Stimulated activated CD8-positive, alpha-beta memory T cell treated with anti-CD3 and anti-CD28 coated beads, Interleukin-7, amount 100 ng/mL, for 4 hours (primary cell): ENCODE data around the gene KRT86.
"Not testable (repeated sequence)": the region's sequence is repeated elsewhere in the genome, so short reads cannot be mapped to it uniquely, and the experiment has no call there.

ENCODE experiments used
- DNase-seq, 2 donors: peaks; one replicate each; pipeline ENCODE4 v3.0.0-alpha.2; 2020; ENCODE audit warnings: low read depth in 2 of 2

KRT86 gene

DNA sequence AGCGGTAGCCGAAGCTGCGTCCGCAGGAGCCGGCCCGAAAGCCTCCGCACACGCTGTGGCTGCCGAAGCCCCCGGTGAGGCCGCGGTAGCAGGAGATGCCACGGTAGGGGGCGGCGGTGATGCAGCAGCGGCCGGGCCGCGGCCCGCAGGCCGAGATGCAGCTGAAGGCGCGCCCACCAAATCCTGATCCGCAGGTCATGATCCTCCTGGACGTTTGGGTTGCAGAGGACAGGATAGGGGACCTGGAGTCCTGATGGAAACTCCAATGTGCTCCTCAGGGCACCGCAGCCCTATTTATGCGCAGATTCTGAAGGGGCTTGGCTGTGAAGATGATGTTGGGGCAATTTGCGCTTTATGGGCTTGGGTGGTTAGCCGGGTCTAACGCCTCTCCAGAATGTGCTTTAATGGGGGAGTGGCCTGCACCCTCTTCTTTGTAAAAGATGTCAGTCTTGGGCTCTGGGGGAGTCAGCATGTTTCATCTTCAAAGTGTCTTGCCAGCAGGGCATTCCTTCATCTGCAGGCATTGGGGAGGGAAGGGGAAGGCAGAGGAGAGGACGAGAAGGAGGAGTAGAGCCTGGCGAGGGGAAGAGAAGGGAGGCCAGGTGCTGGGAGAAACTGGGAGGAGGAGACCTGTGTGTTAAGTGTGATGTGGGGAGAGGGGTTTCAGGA is 17.0 kb downstream of the KRT86 start, which contains the start of gene KRT81:
Gene KRT81 (minus strand): TSS at position 268 of the 669 bp plus-strand sequence. CDS start 69 bp downstream, at position 199.
- DNase-seq = no peak

DNA sequence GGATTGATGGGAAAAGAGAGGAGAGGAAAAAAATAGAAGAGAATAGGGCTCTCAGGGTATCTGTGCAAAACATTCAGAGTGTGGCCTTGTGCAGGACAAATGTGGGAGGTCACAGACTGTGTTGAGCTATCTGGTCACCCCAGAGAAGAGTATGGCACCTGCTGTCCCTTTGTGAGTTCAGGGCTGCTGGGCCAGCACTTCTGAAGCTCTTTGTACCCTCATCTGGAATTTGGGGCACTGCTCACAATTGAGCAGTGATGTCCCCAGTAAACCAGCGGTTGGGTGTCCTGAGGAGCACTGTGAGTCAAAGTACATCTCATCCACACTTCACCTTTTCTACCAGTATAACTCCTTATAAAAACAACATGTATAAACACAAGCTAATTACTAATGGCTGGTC is 19.5 kb downstream of the KRT86 start:
- no peak for DNase-seq

DNA sequence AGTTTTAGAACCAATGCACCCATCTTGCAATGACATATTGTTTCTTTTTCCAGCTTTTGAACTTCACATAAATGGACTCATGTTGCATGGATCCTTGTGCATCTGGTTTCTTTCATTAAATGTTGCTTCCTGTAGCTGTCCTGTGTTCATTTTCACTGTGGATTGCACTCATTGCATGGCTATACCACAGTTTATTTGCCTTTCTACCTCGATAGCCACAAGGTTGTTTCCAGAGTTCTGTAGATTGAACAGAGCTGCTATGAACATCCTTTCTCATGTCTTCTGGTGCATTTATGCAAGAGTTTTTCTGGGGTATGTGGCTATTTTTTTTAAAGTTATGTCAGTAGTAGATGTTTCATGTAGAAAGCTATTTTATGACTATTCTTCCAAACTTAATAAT is 20.4 kb downstream of the KRT86 start:
- no peak for DNase-seq

DNA sequence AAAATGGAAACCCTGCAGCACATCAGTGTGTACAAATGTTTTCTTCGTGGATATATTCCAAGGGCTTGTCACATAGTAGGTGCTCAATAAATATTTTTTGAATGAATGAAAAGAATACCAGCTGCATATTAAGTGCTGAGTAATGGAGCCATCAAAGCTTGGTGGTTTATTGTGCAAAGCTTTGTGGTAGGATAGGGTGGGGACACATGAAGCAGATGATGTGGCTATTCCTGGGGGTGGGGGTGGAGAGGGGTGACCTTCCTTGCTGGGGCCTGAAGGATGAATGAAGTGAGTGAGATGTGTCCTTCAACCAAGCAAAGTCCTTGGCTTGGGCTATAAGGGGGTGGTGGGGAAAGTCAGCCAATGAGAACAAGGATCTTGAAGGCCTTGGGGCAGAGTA is 21.2 kb downstream of the KRT86 start:
- DNase-seq = no peak

DNA sequence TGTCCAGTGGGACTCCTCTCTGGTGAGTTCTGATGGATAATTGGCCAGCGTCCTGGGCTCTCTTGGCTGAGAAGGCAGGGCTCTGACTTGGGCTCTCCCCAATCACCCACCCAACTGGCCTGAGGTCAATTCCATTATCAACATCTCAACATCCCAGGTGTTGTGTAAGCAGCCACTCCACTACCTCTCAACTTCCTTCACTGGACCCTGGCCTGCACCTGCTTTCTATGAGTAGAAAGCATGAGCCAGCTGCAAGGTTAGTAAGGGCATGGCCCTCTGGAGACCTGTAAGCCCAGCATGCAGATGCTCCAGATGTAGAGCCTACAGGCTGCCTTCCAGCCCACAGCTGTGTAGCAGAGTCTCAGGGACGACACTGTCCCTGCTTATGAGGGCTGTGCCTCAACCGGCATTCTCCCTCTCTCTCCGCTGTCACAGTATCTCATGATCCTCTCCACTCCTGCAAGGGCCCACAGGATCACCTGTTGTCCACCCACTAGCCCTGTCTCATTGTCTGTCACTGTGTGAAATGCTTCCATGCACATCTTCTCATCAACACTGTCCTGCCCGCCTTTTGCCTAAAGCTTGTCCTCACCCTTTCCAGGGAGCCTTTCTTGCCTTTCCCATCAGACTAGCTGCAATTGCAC is 22.2 kb downstream of the KRT86 start:
- no peak for DNase-seq

DNA sequence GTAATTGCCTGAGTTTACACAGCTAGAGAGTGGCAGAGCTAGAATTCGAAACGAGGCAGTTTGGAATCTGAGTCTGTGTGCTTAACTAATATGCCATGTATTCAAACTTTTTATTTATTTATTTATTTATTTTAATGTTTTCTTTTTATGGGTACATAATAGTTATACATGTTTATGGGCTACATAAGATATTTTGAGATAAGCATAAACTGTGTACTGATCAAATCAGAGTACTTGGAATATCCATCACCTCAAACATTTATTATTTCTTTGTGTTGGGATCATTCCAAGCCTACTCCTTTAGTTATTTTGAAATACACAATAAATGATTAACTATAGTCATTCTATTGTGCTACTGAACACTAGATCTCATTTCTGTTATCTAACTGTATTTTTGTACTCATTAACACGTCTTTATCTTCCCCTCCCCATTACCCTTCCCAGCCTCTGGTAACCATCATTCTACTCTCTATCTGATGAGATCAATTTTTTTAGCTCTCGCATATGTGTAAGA is 24.3 kb downstream of the KRT86 start:
- DNase-seq = no peak

DNA sequence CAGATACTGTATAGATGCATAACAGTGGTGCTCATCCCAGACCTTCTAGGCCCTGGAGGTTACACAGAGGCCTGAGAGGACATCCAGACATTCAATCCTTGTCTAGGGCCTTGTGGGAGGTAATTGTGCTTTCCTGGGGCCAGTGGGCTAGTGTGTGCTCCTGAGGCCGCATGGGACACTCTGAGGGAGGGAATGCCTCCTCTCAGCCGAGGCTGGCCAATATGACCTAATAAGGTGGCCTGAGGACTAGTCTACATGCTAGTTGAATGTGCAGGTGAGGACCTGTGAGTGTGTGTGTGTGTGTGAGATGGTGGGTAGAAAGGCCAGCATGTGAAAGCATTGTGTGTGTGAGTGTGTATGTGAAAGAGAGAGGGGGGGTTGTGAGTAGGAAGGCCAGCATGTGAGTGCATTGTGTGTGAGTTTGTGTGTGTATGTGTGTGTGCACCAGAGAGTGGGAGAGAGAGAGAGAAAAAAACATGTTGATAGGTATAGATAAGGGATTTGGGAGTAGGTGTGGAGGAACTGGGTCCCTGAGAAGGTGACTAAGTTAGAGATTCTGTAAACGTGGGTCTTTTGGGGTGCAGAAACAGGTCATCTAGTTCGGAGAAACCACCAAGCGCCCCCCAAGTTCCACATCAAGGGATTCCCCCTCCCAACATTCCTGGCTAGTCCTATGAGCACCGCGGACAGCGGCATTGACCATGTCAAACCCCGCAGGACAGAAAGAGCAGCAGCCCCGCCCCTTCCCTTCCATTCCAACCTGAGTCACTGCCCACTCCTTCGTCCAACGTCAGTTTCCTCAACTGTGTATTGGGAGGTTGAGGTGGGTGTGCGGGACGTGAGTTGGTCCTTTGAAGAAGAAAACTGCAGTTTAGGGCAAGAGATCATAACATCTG is 26.6 kb downstream of the KRT86 start:
- no peak for DNase-seq

DNA sequence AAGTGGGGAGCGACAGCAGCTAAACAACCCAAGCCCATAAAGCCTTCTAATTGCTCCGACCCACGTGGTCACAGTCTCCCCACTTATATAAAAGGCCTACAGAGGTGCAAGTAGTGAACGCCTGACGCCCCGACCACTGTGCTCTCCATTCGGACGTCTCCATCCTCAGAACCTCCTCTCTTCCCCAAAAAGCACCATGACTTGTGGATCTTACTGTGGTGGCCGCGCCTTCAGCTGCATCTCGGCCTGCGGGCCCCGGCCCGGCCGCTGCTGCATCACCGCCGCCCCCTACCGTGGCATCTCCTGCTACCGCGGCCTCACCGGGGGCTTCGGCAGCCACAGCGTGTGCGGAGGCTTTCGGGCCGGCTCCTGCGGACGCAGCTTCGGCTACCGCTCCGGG is 27.3 kb downstream of the KRT86 start:
- not testable (repeated sequence) for DNase-seq

DNA sequence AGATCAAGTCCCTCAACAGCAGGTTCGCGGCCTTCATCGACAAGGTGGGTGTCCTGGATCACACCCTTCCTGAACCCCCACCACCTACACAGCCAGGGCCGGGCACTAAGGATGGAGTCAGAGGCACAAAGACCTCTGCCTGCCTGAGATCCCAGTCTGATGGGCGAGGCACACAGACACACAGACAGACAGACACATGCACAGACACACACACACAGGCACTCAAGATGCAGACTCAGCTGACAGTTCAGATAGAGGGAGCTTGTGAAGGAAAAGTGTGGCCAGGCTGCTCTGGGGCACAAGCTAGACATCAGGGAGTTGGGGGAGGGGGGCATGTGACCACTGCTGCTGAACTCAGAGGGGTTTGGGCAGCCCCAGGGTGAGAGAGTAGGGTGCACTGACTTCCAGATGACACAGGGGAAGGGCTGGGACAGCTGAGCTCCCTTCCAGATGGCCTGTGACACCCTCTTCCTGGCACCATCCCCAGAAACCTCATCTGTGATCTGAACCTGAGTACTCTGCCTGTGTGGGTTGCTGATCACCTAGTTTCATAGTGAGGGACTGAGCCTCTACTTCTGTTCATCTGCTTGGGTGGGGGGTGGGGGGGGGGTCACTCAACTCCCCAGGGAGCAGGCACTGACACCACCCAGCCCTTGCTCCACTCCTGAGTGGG is 27.9 kb downstream of the KRT86 start:
- not testable (repeated sequence) for DNase-seq

DNA sequence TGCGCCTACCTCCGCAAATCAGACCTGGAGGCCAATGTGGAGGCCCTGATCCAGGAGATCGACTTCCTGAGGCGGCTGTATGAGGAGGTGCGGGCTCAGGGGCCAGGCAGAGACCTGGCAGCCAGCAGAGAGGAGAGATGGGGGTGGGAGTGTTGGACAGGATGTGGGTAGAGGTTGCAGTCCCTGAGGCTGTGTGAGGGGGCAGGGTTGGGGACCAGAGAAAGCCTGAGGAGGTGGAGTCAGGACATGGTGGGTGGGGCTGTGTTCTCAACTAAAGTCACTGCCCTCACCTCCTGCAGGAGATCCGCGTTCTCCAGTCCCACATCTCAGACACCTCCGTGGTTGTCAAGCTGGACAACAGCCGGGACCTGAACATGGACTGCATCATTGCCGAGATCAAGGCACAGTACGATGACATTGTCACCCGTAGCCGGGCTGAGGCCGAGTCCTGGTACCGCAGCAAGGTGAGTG is 30.5 kb downstream of the KRT86 start:
- peak in 1 of 2 donors; percentile 16 for DNase-seq

DNA sequence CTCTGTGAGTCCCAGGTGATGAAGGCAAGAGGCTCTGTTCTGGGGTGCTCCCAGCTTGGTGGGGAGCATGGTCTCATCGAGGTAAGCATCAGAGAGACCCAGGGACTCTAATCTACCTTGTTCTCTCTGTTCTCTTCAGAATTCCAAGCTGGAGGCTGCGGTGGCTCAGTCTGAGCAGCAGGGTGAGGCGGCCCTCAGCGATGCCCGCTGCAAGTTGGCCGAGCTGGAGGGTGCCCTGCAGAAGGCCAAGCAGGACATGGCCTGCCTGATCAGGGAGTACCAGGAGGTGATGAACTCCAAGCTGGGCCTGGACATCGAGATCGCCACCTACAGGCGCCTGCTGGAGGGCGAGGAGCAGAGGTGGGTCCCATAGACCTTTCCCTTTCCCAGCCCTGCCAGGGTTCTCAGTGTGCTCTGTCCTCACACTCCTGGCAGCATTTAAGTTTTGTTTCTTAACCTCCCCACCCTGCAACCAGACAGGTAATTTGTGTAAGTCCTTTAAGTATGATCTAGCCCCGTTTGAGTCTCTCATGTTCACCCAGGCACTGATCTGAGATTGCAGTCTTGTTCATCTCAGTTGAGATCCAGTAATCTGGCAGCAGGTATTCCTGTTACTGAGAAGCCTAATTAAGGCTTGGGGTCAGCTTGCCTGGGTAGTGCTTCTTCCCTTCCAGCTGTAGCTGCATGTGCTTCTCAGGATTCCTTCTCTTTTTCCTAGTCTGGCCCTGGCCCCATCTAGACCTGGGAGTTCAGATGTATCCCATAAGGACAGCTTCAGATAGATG is 31.7 kb downstream of the KRT86 start:
- no peak for DNase-seq

DNA sequence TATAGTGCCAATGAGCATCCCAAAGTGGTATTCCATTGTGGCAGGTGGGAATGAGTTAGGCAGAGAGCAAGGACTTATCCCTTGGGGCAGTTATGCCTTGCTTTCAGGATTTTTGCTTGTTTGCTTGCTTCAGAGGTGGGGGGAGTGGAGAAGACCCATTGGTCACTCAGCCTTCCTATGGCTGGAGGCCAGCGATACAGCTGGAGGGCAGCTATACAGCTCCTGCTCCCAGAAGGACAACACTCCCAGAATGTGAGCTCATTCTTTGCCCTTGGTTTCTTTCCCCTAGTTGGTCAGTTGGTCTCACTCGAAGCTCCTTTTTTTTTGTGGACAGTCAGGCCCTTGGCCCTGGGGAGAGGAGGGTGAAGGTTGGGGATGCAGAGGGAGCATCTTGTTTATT is 32.3 kb downstream of the KRT86 start:
- DNase-seq = no peak

DNA sequence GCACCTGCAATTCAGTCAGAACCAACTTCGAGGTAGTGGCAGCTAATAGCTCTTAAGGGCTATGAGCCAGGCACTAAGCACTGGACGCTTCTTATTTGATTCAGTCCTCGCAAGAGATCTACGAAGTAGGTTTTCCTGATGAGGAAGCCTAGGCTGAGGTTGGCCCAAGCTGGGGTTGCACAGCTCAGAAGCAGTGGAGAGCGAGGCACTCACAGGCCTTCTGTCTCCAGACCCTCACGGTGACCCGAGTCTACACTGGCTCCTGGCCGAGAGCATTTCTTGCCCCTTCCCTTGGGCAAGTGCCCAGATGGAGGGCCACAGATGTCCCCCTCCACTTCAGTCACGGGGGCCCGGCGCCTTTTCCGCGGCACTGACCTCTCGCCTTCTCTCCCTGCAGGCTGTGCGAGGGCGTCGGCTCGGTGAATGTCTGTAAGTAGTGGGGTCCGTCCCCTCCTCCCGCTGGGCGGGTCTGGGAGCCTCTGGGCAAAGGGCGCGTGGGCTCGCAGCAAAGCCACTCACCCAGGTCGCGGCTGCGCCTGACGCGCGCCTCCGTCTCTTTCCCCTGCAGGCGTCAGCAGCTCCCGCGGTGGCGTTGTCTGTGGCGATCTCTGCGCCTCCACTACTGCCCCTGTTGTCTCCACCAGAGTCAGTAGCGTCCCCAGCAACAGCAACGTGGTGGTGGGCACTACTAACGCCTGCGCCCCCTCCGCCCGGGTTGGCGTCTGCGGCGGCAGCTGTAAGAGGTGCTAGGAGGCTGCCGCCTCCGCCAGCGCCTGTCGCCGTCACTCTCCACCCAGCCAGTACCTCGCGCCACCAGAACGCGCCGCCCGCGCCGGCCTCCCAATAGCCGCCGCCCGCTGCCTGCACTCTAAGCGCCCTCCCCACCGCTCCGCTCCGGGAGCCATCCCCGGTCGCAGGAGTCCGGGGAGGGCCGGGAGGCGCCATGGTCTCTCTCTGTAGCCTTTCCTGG is 33.7 kb downstream of the KRT86 start:
- peak; percentile 2 to 27 for DNase-seq

DNA sequence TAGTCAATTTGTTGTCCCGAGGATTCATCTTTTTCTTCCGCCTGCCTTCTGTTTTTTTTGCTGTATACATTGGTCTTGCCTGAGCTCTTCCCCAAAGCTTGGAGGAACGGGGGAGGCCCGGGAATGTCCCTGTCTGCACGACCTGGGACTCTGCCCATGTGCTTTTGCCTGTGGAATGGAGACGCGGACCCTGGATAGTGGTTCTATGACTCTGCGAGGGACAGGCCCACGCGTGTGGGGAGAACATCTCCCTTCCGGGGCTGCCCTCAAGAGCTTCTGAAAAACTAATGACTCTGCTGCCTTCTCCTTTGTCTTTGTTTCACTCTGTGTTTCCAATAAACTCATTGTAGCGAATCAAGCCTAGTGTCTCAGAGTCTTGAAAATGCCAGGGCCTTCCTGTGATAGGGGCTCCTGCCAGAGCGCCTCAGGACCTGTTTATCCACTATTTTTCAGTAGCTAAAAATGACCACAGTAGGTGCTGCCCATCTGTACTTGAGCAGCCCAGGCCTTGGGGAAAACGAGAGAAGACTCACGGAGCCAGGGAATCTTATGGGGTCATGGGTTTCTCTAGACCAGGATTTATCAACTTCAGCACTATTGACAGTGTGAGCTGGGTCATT is 34.5 kb downstream of the KRT86 start:
- no peak for DNase-seq

DNA sequence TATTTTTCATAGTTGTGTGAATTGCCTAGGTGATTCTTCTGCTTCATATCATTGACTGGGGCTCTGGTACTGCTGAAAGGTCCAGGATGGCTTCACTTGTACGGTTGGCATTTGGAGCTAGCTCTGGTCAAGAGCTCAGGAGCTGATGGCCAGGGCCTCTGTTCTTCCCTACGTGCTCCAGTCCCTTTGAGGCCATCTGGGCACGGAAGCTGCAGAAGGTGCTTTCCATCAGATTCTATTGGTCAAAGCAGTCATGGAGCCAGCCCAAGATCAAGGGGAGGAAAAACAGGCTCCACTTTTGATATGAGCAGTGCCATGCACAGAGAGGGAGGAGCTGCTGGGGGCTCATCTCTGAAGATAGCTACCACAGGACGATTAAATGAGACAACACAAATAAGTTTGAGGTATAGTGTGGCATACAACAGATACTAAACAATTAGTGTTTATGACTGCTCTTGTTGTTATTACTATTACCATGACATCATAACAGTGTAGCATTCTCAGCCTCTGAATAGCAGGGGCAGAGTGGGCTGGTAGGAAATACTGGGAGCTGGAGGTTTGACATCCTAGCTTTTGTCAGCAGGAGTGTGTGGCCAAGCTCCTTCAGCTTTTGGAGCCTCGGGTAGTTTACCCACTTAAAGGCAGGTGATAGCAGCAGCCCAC is 36.3 kb downstream of the KRT86 start:
- DNase-seq = no peak

DNA sequence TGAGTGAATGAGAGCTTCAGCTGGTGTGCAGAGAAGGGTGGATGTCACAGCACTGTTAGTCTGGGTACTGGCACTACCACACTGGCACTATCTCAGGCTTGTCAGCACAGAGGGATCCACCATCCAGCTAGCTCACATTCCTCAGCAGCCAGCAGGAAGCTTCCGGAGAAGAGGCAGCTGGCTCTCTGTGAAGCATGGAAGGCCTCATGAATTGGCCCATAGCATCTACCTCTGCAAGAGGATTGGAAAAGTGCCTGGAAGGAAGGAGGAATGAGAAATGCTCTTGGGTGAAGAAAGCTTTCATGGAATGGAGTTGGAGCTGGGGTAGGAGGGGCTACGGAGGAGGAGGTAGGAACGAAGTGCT is 36.8 kb downstream of the KRT86 start:
- no peak for DNase-seq

DNA sequence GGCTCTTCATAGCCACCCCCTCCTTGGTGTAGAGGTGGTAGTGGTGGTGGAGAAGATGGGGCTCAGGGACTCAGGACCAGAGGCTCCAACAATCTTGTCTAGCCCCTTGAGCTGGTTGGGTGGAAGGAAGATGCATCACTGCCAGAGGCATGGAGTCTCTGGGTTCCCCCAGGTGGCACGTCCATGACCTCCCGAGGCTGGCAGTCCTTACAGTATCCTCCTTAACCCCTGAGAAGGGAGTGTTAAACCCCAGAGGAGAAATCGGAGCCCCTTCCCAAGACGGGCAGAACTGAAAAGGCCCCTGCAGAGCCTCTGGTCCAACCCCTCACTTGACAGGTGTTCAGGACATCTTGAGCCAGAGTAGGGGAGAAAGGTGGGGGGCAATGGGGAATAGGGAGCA is 37.6 kb downstream of the KRT86 start:
- no peak for DNase-seq

DNA sequence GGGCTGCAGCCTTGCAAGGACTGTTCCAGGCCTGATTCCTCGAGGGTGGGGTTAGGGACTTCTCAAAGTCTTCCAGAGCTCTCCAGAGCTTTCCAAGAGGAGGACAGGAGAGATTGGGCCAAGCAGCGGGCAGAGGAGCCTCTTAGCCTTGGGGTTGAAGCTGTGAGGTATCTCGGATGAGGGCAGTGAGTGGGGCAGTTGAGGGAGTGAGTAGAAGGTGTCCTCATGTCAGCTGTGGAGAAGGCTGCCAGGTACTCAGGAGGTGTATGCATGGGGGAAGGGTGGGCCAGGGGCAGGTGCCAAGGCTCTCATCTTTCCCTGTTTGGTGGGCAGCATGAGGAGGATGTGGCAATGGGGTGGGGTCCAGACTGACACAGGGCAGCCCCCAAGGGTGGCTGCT is 39.0 kb downstream of the KRT86 start:
- no peak for DNase-seq

DNA sequence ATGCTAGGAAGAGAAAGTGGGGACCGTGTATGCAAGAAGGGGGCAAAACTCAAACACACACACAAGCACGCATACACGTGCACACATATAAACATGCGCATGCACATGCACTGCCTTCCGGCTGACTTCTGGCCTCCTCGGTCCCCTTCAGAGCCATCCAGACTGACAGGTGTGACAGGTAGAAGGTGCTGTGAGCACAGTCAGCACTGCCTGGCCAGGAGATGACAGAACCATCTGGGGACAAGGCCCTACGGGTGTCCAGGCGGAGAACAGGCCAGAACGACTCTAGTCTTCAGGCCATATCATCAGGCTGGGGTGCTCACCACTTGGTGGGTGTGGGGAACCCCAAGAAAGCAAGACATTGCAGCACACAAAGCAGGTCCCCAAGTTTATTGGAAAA is 39.5 kb downstream of the KRT86 start:
- no peak for DNase-seq
